ENCODE data around the gene PRRG1.
"Not testable (repeated sequence)": the region's sequence is repeated elsewhere in the genome, so short reads cannot be mapped to it uniquely, and the experiment has no call there.

Gene PRRG1

GRCh38 chrX:37378830-37379229 lies 29.7 kb downstream of the PRRG1 start:
- DNase-seq, result no peak

GRCh38 chrX:37380256-37380655 lies 31.1 kb downstream of the PRRG1 start:
- no peak for DNase-seq

GRCh38 chrX:37380924-37381323 lies 31.8 kb downstream of the PRRG1 start:
- no peak for DNase-seq

GRCh38 chrX:37383313-37383712 lies 34.1 kb downstream of the PRRG1 start:
- no peak for DNase-seq

GRCh38 chrX:37388413-37388812 lies 39.2 kb downstream of the PRRG1 start:
- DNase-seq, result no peak

- DNase-seq, result no peak
These were observed 56.8 kb downstream of the PRRG1 start for GRCh38 chrX:37405956-37406355.

- no peak for DNase-seq
These were observed 58.6 kb downstream of the PRRG1 start for GRCh38 chrX:37407736-37408135.

- no peak for DNase-seq
These were observed 60.1 kb downstream of the PRRG1 start for GRCh38 chrX:37409278-37409677.

GRCh38 chrX:37420185-37420584 lies 71.0 kb downstream of the PRRG1 start:
- DNase-seq, result no peak

GRCh38 chrX:37420756-37421155 lies 71.6 kb downstream of the PRRG1 start:
- DNase-seq, result no peak

- no peak for DNase-seq
These were observed 74.9 kb downstream of the PRRG1 start for GRCh38 chrX:37424000-37424429.

- DNase-seq, result no peak
These were observed 76.2 kb downstream of the PRRG1 start for GRCh38 chrX:37425370-37425769.

GRCh38 chrX:37428962-37429361 lies 79.8 kb downstream of the PRRG1 start:
- not testable (repeated sequence) for DNase-seq

- DNase-seq, result no peak
These were observed 85.2 kb downstream of the PRRG1 start for GRCh38 chrX:37434362-37434761.

GRCh38 chrX:37437160-37437559 lies 88.0 kb downstream of the PRRG1 start:
- no peak for DNase-seq

- DNase-seq, result no peak
These were observed 92.2 kb downstream of the PRRG1 start for GRCh38 chrX:37441377-37441776.

GRCh38 chrX:37445182-37445581 lies 96.0 kb downstream of the PRRG1 start:
- DNase-seq, result no peak

- no peak for DNase-seq
These were observed 104.7 kb downstream of the PRRG1 start for GRCh38 chrX:37453821-37454220.

- no peak for DNase-seq
These were observed 105.5 kb downstream of the PRRG1 start for GRCh38 chrX:37454537-37455285.

- no peak for DNase-seq
These were observed 106.2 kb downstream of the PRRG1 start for GRCh38 chrX:37455381-37455780.

- DNase-seq, result not testable (repeated sequence)
These were observed 111.1 kb downstream of the PRRG1 start for GRCh38 chrX:37460285-37460684.

GRCh38 chrX:37462346-37462745 lies 113.2 kb downstream of the PRRG1 start:
- no peak for DNase-seq

GRCh38 chrX:37468124-37468739 lies 119.1 kb downstream of the PRRG1 start:
- DNase-seq, result no peak

GRCh38 chrX:37470711-37471110 lies 121.5 kb downstream of the PRRG1 start:
- DNase-seq, result no peak

- DNase-seq, result no peak
These were observed 123.7 kb downstream of the PRRG1 start for GRCh38 chrX:37472836-37473235.

Measured in CD4-positive, alpha-beta T cell treated with Interferon alpha-2 for 1 hour (primary cell).